HG03175 (cell line): Measurements from ENCODE around the gene NLRP10.

ENCODE experiments used
- ATAC-seq: cut with Tn5 transposase; IDR thresholded peaks from one replicate; pipeline ENCODE4 v1.9.1; 2021; ENCODE audit warnings: mild to moderate bottlenecking, moderate library complexity; ENCODE audit not compliant: unreplicated experiment

The NLRP10 gene

DNA sequence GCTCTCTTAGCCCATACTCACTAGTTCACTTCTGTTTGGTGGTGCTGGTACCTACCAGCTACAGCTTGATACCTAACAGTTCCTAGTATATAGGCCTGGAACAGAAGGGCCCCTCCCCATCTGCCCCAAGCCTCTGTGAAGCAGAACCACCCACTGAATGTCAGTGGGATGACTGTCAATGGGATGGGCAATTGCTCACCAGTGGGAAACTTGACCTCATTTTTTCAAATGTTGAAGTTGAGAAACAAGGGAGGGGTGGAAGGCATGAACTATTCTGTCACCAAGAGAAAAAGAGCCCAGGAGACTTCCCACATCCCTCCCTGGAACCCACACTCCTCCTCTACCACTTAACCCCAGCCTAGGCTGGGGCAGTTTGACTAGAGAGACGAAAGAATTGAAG lies at the start of gene NLRP10:
Gene NLRP10 (minus strand): TSS at position 62 of the 400 bp plus-strand sequence. CDS start 1,952 bp downstream, outside the sequence.
- ATAC-seq, result no peak

DNA sequence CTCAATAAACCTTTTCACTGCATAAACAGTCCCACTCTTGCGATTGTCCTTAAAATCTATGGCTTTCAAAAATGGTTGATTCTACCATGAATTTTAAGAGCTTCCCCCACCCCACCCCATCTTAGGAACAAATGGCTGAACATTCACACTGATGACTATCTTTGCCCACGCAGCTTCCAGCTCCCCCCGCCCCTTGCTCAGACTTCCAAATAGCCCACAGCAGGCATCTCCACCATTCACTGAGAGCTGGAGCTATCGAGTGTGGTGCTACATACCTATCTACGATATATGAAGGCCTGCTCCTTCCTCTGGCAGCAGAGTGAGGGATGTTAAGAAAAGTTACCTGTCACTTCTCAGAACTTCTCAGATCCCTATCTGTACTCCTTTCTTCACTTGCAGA lies 48.6 kb upstream of the NLRP10 start:
- no peak for ATAC-seq

DNA sequence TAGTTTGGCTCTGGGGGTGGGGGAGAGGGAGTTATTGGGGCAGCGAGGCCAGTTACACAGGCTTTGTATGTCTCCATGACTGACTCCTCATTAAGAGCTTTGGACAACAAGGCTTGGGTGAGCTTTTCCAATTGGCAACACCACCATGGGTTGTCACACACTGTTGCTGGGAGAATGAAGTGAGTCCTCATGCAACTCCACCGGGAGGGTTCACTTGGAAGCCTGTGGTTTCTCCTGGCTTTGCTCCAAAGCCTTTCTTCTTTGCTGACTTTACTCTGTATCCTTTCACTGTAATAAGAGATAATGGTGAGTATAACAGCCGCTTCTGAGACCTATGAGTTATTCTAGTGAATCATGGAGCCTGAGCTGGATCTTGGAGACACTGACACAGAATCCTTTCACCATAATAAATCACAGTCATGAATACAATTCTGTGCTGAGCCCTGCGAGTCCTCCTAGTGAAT lies 46.8 kb upstream of the NLRP10 start:
- ATAC-seq, result no peak

GRCh38 chr11:8011371-8011770 lies 46.1 kb upstream of the NLRP10 start:
- no peak for ATAC-seq

DNA sequence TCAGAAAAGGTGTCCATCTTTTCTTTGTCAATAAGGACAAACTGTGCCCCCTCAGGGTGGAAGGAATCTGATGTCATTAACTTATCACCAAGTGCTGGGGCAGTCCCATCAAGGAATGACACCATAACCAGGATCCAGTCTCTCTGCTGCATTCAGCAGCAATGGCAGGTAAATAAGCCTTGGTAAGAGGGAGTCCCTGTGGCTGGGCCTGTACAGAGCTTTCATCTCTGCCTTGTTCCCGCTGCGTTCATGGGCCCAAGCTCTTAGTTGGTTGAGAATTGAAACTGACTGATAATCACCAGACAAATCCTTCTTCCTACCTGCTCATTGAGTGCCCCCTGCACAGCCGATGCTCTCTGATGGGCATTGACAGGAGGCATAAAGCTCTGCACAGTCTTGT lies 44.6 kb upstream of the NLRP10 start:
- no peak for ATAC-seq

DNA sequence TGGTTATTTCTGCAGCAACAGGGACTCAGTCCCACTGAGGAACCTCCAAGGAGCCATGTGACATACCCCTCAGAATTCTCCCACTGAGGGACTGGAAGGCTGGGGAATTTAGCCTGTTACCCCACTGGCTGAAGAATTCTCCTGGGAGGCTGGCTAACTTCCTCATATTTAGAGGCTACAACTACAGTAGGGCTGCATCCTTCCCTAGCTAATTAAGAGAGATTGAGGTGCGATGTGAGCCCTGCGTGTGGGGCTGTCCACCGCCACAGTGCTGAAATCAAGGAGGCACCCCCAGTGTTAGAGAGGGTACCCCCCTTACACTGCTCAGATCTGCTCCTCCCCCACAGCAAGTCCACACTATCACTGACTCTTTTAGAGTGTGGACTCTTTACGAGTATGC lies 43.0 kb upstream of the NLRP10 start:
- ATAC-seq, result no peak

- peak; percentile 71 for ATAC-seq
Observed at GRCh38 chr11:8006349-8006977, 41.2 kb upstream of the NLRP10 start.

GRCh38 chr11:8005556-8005955 lies 40.3 kb upstream of the NLRP10 start:
- no peak for ATAC-seq

GRCh38 chr11:8004008-8004407 lies 38.8 kb upstream of the NLRP10 start:
- ATAC-seq, result no peak

DNA sequence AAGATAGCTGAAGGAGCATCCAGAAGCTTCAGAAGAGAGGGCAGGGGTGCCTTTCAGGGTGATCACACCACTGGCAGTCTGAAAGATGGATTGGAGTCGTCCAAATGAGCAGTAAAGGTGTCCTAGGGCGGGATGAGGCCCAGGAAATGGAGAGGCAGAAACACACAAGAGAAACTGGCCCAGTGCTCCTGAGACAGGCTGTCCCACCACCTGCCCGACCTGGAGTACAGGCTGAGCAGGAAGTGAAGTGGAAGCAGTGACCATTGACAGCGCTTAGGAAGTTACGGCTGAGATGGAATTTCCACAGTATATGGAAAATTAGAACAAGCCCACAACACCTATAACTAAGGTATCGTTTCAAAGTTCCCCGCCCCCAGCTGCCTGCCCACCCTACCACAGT lies 37.9 kb upstream of the NLRP10 start:
- no peak for ATAC-seq

DNA sequence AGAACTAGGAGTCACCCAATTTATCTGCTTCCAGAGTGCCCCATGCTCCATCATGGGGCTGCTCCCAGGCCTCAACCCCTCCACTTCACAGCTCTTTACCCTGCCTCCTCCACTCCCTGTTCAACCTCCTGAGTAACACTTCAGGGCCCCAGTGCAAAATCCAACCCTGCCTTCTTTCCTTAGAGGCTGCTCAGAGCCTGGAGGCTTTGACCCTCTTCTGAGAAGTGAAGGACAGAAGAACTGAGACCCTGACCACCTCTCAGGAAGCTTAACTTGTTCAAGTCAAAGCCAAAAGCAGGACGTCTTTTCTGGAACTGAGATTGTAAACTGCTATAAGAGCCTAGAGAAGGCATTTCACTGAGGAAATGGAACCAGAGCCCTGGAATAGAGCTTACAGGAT lies 37.4 kb upstream of the NLRP10 start:
- no peak for ATAC-seq

GRCh38 chr11:8000390-8000789 lies 35.1 kb upstream of the NLRP10 start:
- no peak for ATAC-seq

GRCh38 chr11:7999795-8000194 lies 34.5 kb upstream of the NLRP10 start:
- no peak for ATAC-seq

DNA sequence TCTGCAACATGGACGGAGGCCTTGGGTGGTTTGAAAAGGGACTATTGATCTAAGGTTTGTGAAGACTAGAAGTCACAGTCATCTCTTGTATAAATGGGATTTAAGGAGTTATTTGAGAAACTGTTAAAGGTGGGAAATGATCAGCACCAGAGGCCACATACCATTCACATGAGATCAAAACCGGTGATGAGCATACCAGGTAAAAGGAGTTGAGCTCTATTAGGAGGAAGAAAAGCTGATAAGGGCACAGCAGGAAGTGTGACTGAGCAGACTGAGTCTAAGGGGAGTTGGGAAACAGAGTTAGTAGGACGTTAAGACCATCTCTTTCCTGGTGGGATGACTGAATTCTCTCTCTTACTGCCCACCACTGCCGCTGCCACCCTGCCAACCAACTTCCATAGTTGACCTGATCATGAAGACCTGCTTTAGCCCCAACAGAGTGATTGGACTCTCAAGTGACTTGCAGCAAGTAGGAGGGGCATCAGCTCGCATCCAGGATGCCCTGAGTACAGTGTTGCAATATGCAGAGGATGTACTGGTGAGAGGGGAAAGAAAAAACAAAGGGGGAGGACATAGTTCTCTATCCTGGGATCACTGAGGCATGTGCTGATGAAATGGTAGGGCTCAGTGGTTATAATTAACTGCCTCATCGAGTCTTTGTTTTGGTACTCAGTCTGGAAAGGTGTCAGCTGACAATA lies 29.5 kb upstream of the NLRP10 start:
- no peak for ATAC-seq

GRCh38 chr11:7987560-7987883 lies 22.3 kb upstream of the NLRP10 start:
- ATAC-seq, result peak; percentile 4

DNA sequence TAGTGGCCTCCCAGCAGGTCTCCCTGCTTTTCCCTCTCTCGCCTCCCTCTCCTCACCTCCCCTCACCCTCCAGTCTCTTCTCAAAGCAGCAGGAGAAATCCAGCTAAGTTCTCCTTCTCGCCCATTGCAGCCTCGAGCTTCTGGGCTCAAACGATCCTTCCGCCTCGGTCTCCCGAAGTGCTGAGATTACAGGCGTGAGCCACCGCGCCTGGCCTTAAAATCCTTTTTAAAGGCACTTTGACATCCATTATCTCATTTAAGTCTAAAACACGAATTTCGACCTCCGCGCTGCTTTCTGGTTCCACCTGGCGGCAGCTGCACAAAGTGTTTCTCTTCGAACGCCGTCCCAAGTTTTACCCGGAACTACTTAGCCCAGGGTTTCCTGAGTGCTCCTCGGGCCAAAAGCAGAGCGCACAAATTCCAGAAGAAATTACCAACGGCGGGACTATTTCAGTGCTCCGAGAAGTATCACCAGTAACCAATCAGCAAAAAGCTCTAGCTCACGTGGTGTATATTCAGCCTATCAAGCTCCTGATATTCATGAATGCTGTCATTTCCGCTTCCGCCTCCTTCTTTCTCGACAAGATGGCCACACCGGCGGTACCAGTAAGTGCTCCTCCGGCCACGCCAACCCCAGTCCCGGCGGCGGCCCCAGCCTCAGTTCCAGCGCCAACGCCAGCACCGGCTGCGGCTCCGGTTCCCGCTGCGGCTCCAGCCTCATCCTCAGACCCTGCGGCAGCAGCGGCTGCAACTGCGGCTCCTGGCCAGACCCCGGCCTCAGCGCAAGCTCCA lies 21.7 kb upstream of the NLRP10 start, which contains the start of gene EIF3F:
Gene EIF3F (plus strand): TSS at position 570 of the 792 bp plus-strand sequence. CDS start 16 bp downstream, at position 586.
- ATAC-seq, result peak; percentile 89

GRCh38 chr11:7983832-7984590 lies 18.8 kb upstream of the NLRP10 start:
- no peak for ATAC-seq

DNA sequence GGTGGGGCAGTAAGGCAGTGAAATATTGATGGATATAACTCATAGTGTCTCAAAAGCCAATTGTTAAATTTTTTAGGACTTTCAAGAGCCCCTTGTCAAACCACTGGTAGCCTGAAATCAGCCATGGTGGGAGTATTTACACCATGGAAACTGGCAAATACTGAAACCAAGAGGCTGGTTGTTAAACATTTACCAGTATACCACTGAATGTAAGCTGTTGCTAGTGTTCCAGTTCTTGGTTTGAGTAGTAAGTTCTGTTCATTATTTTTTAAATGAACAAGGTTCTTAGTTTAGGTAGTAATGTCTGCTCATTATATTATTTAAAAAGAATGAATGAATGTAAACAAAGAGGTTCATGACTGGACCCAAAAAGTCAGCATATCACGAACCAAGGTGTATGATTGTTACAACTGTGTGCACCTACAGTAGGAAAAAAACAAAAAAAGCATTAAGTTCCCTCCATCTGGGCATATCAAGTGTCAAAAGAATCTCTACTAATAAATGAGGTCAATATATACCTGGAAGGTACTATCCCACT lies 17.4 kb upstream of the NLRP10 start:
- peak; percentile 53 for ATAC-seq

DNA sequence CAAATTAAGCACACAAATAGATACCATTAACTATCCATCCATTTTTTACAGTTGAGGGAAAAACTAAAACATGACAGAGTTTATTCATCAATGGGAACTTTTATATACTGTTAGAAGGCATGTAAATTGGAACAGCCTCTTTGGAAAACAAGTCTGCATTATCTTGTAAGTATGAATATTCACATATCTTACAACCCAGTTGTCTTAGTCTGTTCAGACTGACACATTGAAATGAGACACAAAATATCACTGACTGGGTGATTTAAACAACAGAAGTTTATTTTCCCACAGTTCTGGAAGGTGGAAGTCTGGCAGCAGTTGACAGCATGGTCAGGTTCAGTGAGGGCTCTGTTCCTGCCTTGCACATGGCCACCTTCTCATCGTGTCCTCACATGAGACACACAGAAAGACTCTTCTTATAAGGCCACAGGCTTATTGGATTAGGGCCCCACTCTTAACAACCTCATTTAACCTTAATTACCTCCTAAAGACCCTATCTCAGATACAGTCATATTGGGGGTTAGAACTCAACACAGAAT lies 16.4 kb upstream of the NLRP10 start:
- no peak for ATAC-seq

DNA sequence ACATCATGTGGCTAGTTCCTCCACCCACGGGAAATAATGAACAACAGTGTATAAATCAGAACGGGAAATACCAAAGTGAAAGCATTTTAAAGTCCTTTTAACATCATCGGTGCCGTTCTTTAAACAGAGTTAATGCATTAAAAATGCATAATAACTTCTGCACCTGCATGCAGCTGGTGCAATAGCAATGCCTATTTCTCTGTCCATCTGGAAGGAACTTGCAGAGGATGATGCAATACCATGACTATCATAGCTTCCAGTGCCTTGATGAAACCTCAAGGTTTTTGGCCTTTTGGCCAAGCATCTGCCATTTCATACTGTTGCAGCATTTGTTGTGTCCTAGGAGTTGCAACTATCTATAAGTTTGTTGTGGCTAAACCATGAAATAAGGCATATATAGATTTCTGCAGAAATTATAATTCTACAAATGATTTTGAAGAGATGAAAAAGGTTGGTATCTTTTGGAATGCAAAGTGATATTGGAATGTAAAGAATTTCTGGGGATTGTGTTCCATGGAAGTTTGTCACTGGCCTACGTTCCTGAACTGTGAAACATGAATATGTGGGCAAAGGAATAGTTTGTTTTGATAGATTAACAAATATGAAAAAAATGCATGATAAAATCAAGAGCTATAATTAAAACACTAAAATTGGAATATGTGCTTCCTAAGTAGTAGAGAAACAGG lies 12.1 kb upstream of the NLRP10 start:
- ATAC-seq, result no peak
